OCI-LY7 (cell line): Measurements from ENCODE around the gene HSD3B2.

Experiments used
- CTCF ChIP-seq: fragments of 200-600 bp; sonication (generic); conservative IDR thresholded peaks from 2 replicates; pipeline ENCODE4 v1.5.1; 2014; ENCODE audit warnings: mild to moderate bottlenecking, antibody characterized with exemption, low read length, moderate library complexity, mixed read lengths
- EZH2phosphoT487 ChIP-seq: fragments of 200-600 bp; sonication (generic); IDR thresholded peaks from 2 replicates; pipeline ENCODE4 v1.6.1; 2018; ENCODE audit warnings: low read depth, borderline replicate concordance, mild to moderate bottlenecking, mixed run types, antibody characterized with exemption, low read length, moderate library complexity, mixed read lengths

- TF ChIP-seq CTCF: no peak
- TF ChIP-seq EZH2phosphoT487: no peak
Observed at GRCh38 chr1:119449971-119450370, 35.0 kb downstream of the HSD3B2 start.
